Measurements from ENCODE around the gene PIEZO2. TPM values are rescaled to one million over a fixed set of nuclear protein-coding genes. Genes with fewer than 3 reads are reported as not detected.
A peak's percentile ranks its signal among the peaks of the same experiment; 100 is the strongest.

Gene PIEZO2
- total RNA-seq, 4 donors from 2014 or later, result 2.4 to 5.2 (median 3.3) TPM

DNA sequence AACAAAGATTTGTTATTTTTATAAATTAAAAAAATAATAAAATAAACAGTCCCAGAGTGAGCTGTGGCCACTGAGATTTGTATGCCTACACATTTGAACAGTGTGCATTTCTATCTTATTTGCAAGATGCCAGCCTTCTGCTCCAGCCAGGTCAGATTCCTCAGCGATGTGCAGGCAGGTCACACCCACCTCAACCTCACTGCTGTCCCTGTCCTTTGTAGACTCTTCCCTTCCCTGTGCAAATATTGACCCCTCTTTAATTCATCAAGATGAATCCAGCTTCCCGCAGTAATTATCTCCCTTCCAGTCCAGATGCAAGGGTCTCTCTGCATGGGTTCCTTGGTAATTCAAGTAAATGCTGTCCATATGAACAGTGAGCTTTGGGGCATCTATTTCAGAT, 256.2 kb downstream of the PIEZO2 start:
- Histone ChIP-seq H3K4me3 (no peak overlapping the region), H3K4me1 (no peaks in the 10 kb centered on the region), H3K27me3 (no peaks in the 10 kb centered on the region), H3K9me3 (no peaks in the 10 kb centered on the region), H3K27ac (replicated peaks in 1 of 4) (no peak overlapping the region), H3K36me3 (no peaks in the 10 kb centered on the region)
- TF ChIP-seq POLR2AphosphoS5 (IDR thresholded peaks at IDR 0.05), result no peak
- TF ChIP-seq, protein P1, sequence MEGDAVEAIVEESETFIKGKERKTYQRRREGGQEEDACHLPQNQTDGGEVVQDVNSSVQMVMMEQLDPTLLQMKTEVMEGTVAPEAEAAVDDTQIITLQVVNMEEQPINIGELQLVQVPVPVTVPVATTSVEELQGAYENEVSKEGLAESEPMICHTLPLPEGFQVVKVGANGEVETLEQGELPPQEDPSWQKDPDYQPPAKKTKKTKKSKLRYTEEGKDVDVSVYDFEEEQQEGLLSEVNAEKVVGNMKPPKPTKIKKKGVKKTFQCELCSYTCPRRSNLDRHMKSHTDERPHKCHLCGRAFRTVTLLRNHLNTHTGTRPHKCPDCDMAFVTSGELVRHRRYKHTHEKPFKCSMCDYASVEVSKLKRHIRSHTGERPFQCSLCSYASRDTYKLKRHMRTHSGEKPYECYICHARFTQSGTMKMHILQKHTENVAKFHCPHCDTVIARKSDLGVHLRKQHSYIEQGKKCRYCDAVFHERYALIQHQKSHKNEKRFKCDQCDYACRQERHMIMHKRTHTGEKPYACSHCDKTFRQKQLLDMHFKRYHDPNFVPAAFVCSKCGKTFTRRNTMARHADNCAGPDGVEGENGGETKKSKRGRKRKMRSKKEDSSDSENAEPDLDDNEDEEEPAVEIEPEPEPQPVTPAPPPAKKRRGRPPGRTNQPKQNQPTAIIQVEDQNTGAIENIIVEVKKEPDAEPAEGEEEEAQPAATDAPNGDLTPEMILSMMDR (IDR thresholded peaks at IDR 0.05), result no peak
- TF ChIP-seq EP300 (IDR thresholded peaks at IDR 0.05), result no peak
- TF ChIP-seq POLR2A (IDR thresholded peaks at IDR 0.05; ENCODE audit: low read depth), result no peak
- DNase-seq (ENCODE audit: extremely low spot score), result no peak
- 77% methylated on average over 2 of the region's 2 CpGs for WGBS
- intact Hi-C loops (cut with DNase I), result no loop called here

- Histone ChIP-seq H3K27ac (replicated peaks in 1 of 4) (no peak overlapping the region), H3K27me3 (no peaks in the 10 kb centered on the region), H3K4me3 (no peak overlapping the region), H3K4me1 (no peaks in the 10 kb centered on the region), H3K36me3 (no peaks in the 10 kb centered on the region), H3K9me3 (no peaks in the 10 kb centered on the region)
- TF ChIP-seq, protein P1 (IDR thresholded peaks at IDR 0.05), result no peak
- TF ChIP-seq EP300 (IDR thresholded peaks at IDR 0.05), result no peak
- TF ChIP-seq POLR2AphosphoS5 (IDR thresholded peaks at IDR 0.05), result no peak
- no peak for TF ChIP-seq POLR2A (IDR thresholded peaks at IDR 0.05; ENCODE audit: low read depth)
- DNase-seq (ENCODE audit: extremely low spot score), result no peak
- WGBS, result 32% methylated on average over 1 of the region's 1 CpG
- intact Hi-C loops (cut with DNase I), result no loop called here
Measured at GRCh38 chr18:10892786-10893185, 256.6 kb downstream of the PIEZO2 start.

- Histone ChIP-seq H3K9me3 (no peaks in the 10 kb centered on the region), H3K27ac (replicated peaks in 1 of 4) (no peak overlapping the region)
- 90% methylated on average over 1 of the region's 1 CpG for WGBS
Measured at GRCh38 chr18:10890022-10890421, 259.3 kb downstream of the PIEZO2 start.

GRCh38 chr18:10878703-10879102, 270.7 kb downstream of the PIEZO2 start:
- no peak overlapping the region for H3K4me3 ChIP-seq
- intact Hi-C loops (cut with DNase I), result no loop called here
- H3K36me3 ChIP-seq, result no peaks in the 10 kb centered on the region
- DNase-seq (ENCODE audit: extremely low spot score), result peak; percentile 3
- 88% methylated on average over 1 of the region's 1 CpG for WGBS
- H3K27ac ChIP-seq (replicated peaks in 1 of 4), result no peak overlapping the region
- H3K9me3 ChIP-seq, result no peaks in the 10 kb centered on the region
- TF ChIP-seq EP300 (IDR thresholded peaks at IDR 0.05) (no peak), POLR2AphosphoS5 (IDR thresholded peaks at IDR 0.05) (no peak), POLR2A (IDR thresholded peaks at IDR 0.05; ENCODE audit: low read depth) (no peak)
- TF ChIP-seq, protein P1 (IDR thresholded peaks at IDR 0.05), result no peak
- no peaks in the 10 kb centered on the region for H3K27me3 ChIP-seq
- H3K4me1 ChIP-seq, result no peaks in the 10 kb centered on the region

More at GRCh38 chr18:10890022-10890421, 259.3 kb downstream of the PIEZO2 start:
- H3K27me3 ChIP-seq, result no peaks in the 10 kb centered on the region
- intact Hi-C loops (cut with DNase I), result no loop called here
- H3K36me3 ChIP-seq, result no peaks in the 10 kb centered on the region
- TF ChIP-seq, protein P1 (IDR thresholded peaks at IDR 0.05), result no peak
- TF ChIP-seq POLR2AphosphoS5 (IDR thresholded peaks at IDR 0.05) (no peak), POLR2A (IDR thresholded peaks at IDR 0.05; ENCODE audit: low read depth) (no peak), EP300 (IDR thresholded peaks at IDR 0.05) (no peak)
- no peaks in the 10 kb centered on the region for H3K4me1 ChIP-seq
- H3K4me3 ChIP-seq, result no peak overlapping the region
- no peak for DNase-seq (ENCODE audit: extremely low spot score)

GRCh38 chr18:10877987-10878386, 271.4 kb downstream of the PIEZO2 start:
- no peaks in the 10 kb centered on the region for H3K36me3 ChIP-seq
- WGBS, result 88% methylated on average over 3 of the region's 3 CpGs
- TF ChIP-seq POLR2A (IDR thresholded peaks at IDR 0.05; ENCODE audit: low read depth) (no peak), EP300 (IDR thresholded peaks at IDR 0.05) (no peak), POLR2AphosphoS5 (IDR thresholded peaks at IDR 0.05) (no peak)
- TF ChIP-seq, protein P1 (IDR thresholded peaks at IDR 0.05), result no peak
- intact Hi-C loops (cut with DNase I), result no loop called here
- peak; percentile 81 for DNase-seq (ENCODE audit: extremely low spot score)
- no peaks in the 10 kb centered on the region for H3K9me3 ChIP-seq
- no peaks in the 10 kb centered on the region for H3K4me1 ChIP-seq
- H3K27ac ChIP-seq (replicated peaks in 1 of 4), result no peak overlapping the region
- no peak overlapping the region for H3K4me3 ChIP-seq
- no peaks in the 10 kb centered on the region for H3K27me3 ChIP-seq
